Right lobe of liver (tissue), 4 donors: ENCODE measurements around the gene DIPK1A.

Experiments
- POLR2A ChIP-seq: fragments of 450-650 bp; IDR thresholded peaks from one replicate; pipeline ENCODE4 v1.6.1; 2017; ENCODE audit warnings: antibody characterized with exemption, mild to moderate bottlenecking
- TF ChIP-seq, protein P1 (sequence below), 4 donors: fragments of 200-600 bp in 3 of 4; fragments of 450-650 bp in 1 of 4; IDR thresholded peaks; one replicate each; pipeline versions ENCODE4 v1.5.1 to v1.8.0; 2016 to 2022; ENCODE audit warnings: antibody characterized with exemption in 4 of 4, mild to moderate bottlenecking in 2 of 4
- donor health status: DM: no; HTN: no; CAD: no.
- donor health status: DM: no; HTN: no; CAD: no.
- donor health status: DM: no; HTN: yes; CAD: no.

DNA sequence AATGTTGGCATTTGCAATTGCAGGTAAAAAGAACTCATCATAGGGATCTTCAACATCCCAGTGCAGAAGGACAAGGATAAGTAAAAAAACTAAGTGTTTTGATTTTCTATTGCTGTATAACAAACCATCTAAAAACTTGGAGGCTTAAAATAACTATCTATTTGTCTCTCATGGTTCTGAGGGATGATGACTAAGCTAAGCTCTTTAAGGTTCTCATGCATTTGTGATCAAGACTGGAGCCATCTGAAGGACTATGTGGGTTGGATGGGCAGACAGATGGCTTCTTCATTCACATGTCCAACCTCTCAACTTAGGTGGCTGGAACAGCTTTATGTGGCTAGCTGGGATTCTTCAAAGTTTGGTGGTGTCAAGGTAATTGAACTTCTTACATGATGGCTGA lies 78.0 kb downstream of the DIPK1A start:
- TF ChIP-seq, protein P1, sequence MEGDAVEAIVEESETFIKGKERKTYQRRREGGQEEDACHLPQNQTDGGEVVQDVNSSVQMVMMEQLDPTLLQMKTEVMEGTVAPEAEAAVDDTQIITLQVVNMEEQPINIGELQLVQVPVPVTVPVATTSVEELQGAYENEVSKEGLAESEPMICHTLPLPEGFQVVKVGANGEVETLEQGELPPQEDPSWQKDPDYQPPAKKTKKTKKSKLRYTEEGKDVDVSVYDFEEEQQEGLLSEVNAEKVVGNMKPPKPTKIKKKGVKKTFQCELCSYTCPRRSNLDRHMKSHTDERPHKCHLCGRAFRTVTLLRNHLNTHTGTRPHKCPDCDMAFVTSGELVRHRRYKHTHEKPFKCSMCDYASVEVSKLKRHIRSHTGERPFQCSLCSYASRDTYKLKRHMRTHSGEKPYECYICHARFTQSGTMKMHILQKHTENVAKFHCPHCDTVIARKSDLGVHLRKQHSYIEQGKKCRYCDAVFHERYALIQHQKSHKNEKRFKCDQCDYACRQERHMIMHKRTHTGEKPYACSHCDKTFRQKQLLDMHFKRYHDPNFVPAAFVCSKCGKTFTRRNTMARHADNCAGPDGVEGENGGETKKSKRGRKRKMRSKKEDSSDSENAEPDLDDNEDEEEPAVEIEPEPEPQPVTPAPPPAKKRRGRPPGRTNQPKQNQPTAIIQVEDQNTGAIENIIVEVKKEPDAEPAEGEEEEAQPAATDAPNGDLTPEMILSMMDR (IDR thresholded peaks at IDR 0.05): no peak
- TF ChIP-seq POLR2A: no peak
